Naive B cell (primary cell): Measurements from ENCODE around the gene PROKR1. TPM values are rescaled to one million over a fixed set of nuclear protein-coding genes. Genes with fewer than 3 reads are reported as not detected.

Source experiments
- ATAC-seq, 2 donors: fragments of 150-1000 bp; cut with Tn5 transposase; 2 replicates each; pipeline ENCODE4 v1.10.0; 2021; ENCODE audit warnings: low read depth in 2 of 2, mild to moderate bottlenecking in 2 of 2, moderate library complexity in 2 of 2
- DNase-seq: peaks from one replicate; pipeline ENCODE4 v3.0.0; 2022
- H3K27ac Mint-ChIP-seq, 6 donors: one replicate each; pipeline ENCODE4 v1.8.0; 2020 to 2022; ENCODE audit warnings: mild to moderate bottlenecking in 6 of 6, mixed read lengths in 6 of 6, moderate library complexity in 5 of 6, inconsistent platforms in 2 of 6
- H3K27me3 Mint-ChIP-seq, 3 donors: one replicate each; pipeline ENCODE4 v1.8.0; 2021 to 2022; ENCODE audit warnings: mixed read lengths in 3 of 3, mild to moderate bottlenecking in 1 of 3
- H3K36me3 Mint-ChIP-seq, 2 donors: one replicate each; pipeline ENCODE4 v1.8.0; 2020 to 2022; ENCODE audit warnings: mixed read lengths in 2 of 2, inconsistent platforms in 1 of 2, mild to moderate bottlenecking in 1 of 2
- H3K4me1 Mint-ChIP-seq, 3 donors: one replicate each; pipeline ENCODE4 v1.8.0; 2020 to 2022; ENCODE audit warnings: mixed read lengths in 3 of 3, inconsistent platforms in 1 of 3, mild to moderate bottlenecking in 1 of 3, moderate library complexity in 1 of 3
- H3K4me3 Mint-ChIP-seq, 8 donors: one replicate each; pipeline ENCODE4 v1.8.0; 2020 to 2022; ENCODE audit warnings: mild to moderate bottlenecking in 8 of 8, mixed read lengths in 8 of 8, moderate library complexity in 8 of 8, inconsistent platforms in 2 of 8
- H3K9me3 Mint-ChIP-seq, 7 donors: one replicate each; pipeline ENCODE4 v1.8.0; 2020 to 2022; ENCODE audit warnings: mixed read lengths in 7 of 7, mild to moderate bottlenecking in 5 of 7, inconsistent platforms in 2 of 7, moderate library complexity in 1 of 7
- polyA plus RNA-seq, 6 donors: library from polyadenylated mRNA; unstranded; fragments of 300-500 nt; fragmentation: Illumina TruSeq; gene quantifications; one replicate each; pipeline ENCODE4 v1.2.3, GENCODE V29; 2021; ENCODE audit warnings: low read depth in 6 of 6

The PROKR1 gene
- polyA plus RNA-seq, 6 donors from 2014 or later = not detected

- DNase-seq (peak; percentile 73), ATAC-seq (peak; percentile 88 to 92)
- H3K27ac Mint-ChIP-seq = peak overlapping the region; percentile 38 to 89 (median 64)
- H3K4me1 Mint-ChIP-seq = peaks cover 34 to 42% (median 37%) of the 10 kb centered on the region in 3 donors
- H3K27me3 Mint-ChIP-seq = no peaks in the 10 kb centered on the region
- H3K9me3 Mint-ChIP-seq = no peaks in the 10 kb centered on the region
- H3K4me3 Mint-ChIP-seq = peak overlapping the region; percentile 0 to 85 (median 63)
- H3K36me3 Mint-ChIP-seq = no peaks in the 10 kb centered on the region
These were observed 46.5 kb downstream of the PROKR1 start for GRCh38 chr2:68689553-68690537.

- Mint-ChIP-seq H3K9me3 (no peaks in the 10 kb centered on the region), H3K4me3 (peak overlapping the region in 4 of 8 donors; percentile 15 to 75 (median 52)), H3K27ac (peak overlapping the region in 2 of 6 donors; percentile 32 to 89), H3K36me3 (no peaks in the 10 kb centered on the region), H3K4me1 (peaks cover 34 to 42% (median 37%) of the 10 kb centered on the region in 3 donors), H3K27me3 (peaks cover 0 to 3% (median 0%) of the 10 kb centered on the region in 3 donors)
- ATAC-seq (no peak), DNase-seq (no peak)
These were observed 47.5 kb downstream of the PROKR1 start for GRCh38 chr2:68690851-68691250.

- Mint-ChIP-seq H3K4me3 (peak overlapping the region in 1 of 8 donors; percentile 40), H3K36me3 (no peaks in the 10 kb centered on the region), H3K9me3 (no peaks in the 10 kb centered on the region), H3K27me3 (peaks cover 0 to 4% (median 0%) of the 10 kb centered on the region in 3 donors), H3K4me1 (peaks cover 34 to 42% (median 37%) of the 10 kb centered on the region in 3 donors), H3K27ac (no peak overlapping the region)
- DNase-seq = no peak
- no peak for ATAC-seq
These were observed 49.1 kb downstream of the PROKR1 start for GRCh38 chr2:68692511-68692910.

GRCh38 chr2:68693951-68694350 lies 50.6 kb downstream of the PROKR1 start:
- ATAC-seq (no peak), DNase-seq (no peak)
- Mint-ChIP-seq H3K36me3 (no peaks in the 10 kb centered on the region), H3K27ac (no peak overlapping the region), H3K4me3 (no peak overlapping the region), H3K4me1 (peaks cover 31 to 38% (median 34%) of the 10 kb centered on the region in 3 donors), H3K27me3 (peaks cover 0 to 4% (median 0%) of the 10 kb centered on the region in 3 donors), H3K9me3 (no peaks in the 10 kb centered on the region)

GRCh38 chr2:68695971-68696370 lies 52.6 kb downstream of the PROKR1 start:
- DNase-seq = no peak
- no peak for ATAC-seq
- Mint-ChIP-seq H3K27me3 (peaks cover 0 to 4% (median 0%) of the 10 kb centered on the region in 3 donors), H3K27ac (no peak overlapping the region), H3K36me3 (no peaks in the 10 kb centered on the region), H3K4me3 (no peak overlapping the region), H3K9me3 (peaks cover 0 to 3% (median 0%) of the 10 kb centered on the region in 7 donors), H3K4me1 (peaks cover 14 to 18% (median 16%) of the 10 kb centered on the region in 3 donors)

- H3K36me3 Mint-ChIP-seq = no peaks in the 10 kb centered on the region
- no peak overlapping the region for H3K27ac Mint-ChIP-seq
- no peak overlapping the region for H3K4me3 Mint-ChIP-seq
- no peak for ATAC-seq
- peaks cover 0 to 4% (median 0%) of the 10 kb centered on the region in 3 donors for H3K27me3 Mint-ChIP-seq
- H3K4me1 Mint-ChIP-seq = peaks cover 10 to 15% (median 14%) of the 10 kb centered on the region in 3 donors
- DNase-seq = no peak
- H3K9me3 Mint-ChIP-seq = peaks cover 0 to 3% (median 0%) of the 10 kb centered on the region in 7 donors
These were observed 53.2 kb downstream of the PROKR1 start for GRCh38 chr2:68696554-68696953.

- ATAC-seq = no peak
- Mint-ChIP-seq H3K27ac (no peak overlapping the region), H3K4me1 (no peaks in the 10 kb centered on the region), H3K27me3 (peaks cover 0 to 4% (median 0%) of the 10 kb centered on the region in 3 donors), H3K36me3 (no peaks in the 10 kb centered on the region), H3K4me3 (no peak overlapping the region), H3K9me3 (peaks cover 0 to 3% (median 0%) of the 10 kb centered on the region in 7 donors)
- DNase-seq = no peak
These were observed 55.4 kb downstream of the PROKR1 start for GRCh38 chr2:68698567-68699377.

GRCh38 chr2:68700560-68700959 lies 57.2 kb downstream of the PROKR1 start:
- ATAC-seq (no peak), DNase-seq (no peak)
- H3K27me3 Mint-ChIP-seq = peaks cover 0 to 3% (median 0%) of the 10 kb centered on the region in 3 donors
- no peaks in the 10 kb centered on the region for H3K4me1 Mint-ChIP-seq
- H3K4me3 Mint-ChIP-seq = no peak overlapping the region
- peak overlapping the region in 1 of 6 donors; percentile 39 for H3K27ac Mint-ChIP-seq
- H3K36me3 Mint-ChIP-seq = no peaks in the 10 kb centered on the region
- peaks cover 0 to 3% (median 0%) of the 10 kb centered on the region in 7 donors for H3K9me3 Mint-ChIP-seq

GRCh38 chr2:68706637-68707036 lies 63.3 kb downstream of the PROKR1 start:
- Mint-ChIP-seq H3K27ac (no peak overlapping the region), H3K9me3 (no peaks in the 10 kb centered on the region), H3K4me3 (no peak overlapping the region), H3K36me3 (no peaks in the 10 kb centered on the region), H3K4me1 (peaks cover 10 to 14% (median 12%) of the 10 kb centered on the region in 3 donors), H3K27me3 (no peaks in the 10 kb centered on the region)
- ATAC-seq = no peak
- DNase-seq = no peak

Other genes with a start within 250 kb of the PROKR1 start
- under 1 TPM; 0.19 to 0.58 (median 0.42) TPM for gene FBXO48, start 176.3 kb upstream of the PROKR1 start, polyA plus RNA-seq
- gene APLF, start 176.0 kb upstream of the PROKR1 start, polyA plus RNA-seq = 1 to 10 TPM in 5 of 6 donors, not detected in 1; 1.7 to 3.1 (median 2.8) TPM
- 100 to 1,000 TPM in 4 of 6 donors, 10 to 100 TPM in 2; 45.1 to 164 (median 107) TPM for gene ARHGAP25, start 91.2 kb downstream of the PROKR1 start, polyA plus RNA-seq
- not detected for gene BMP10, start 227.8 kb downstream of the PROKR1 start, polyA plus RNA-seq